Brain microvascular endothelial cell (primary cell): Measurements from ENCODE around the gene DDX46.

Experiments used
- DNase-seq: peaks from one replicate; pipeline ENCODE4 v3.0.0-alpha.2; 2020
- H3K27ac ChIP-seq: fragments of 250-450 bp; sonication (Bioruptor Pico); 2 replicates; pipeline ENCODE4 v1.5.1; 2020; ENCODE audit warnings: mild to moderate bottlenecking, moderate library complexity
- H3K27me3 ChIP-seq: fragments of 250-450 bp; sonication (Bioruptor Pico); replicated peaks from 2 replicates; pipeline ENCODE4 v1.5.1; 2020; ENCODE audit warnings: mild to moderate bottlenecking
- H3K36me3 ChIP-seq: fragments of 250-450 bp; sonication (Bioruptor Pico); replicated peaks from 2 replicates; pipeline ENCODE4 v1.5.1; 2020; ENCODE audit warnings: mild to moderate bottlenecking
- H3K4me3 ChIP-seq: 2 replicates; pipeline ENCODE4 v1.5.1; 2011; ENCODE audit warnings: low read depth, mild to moderate bottlenecking, control low read depth, low read length, moderate library complexity
- in situ Hi-C: cut with HindIII; loops from 2 replicates; pipeline ENCODE4 v1.10.0; 2017; ENCODE audit warnings: low sequenced_read_pairs, low pct_ligation_motif_present
- TF ChIP-seq, protein P1 (sequence below): IDR thresholded peaks from 2 replicates; pipeline ENCODE4 v1.5.1; 2011; ENCODE audit warnings: low read depth, mild to moderate bottlenecking, moderate library complexity, low read length, control low read depth, inconsistent platforms; ENCODE audit errors: missing control alignments

Gene DDX46

DNA sequence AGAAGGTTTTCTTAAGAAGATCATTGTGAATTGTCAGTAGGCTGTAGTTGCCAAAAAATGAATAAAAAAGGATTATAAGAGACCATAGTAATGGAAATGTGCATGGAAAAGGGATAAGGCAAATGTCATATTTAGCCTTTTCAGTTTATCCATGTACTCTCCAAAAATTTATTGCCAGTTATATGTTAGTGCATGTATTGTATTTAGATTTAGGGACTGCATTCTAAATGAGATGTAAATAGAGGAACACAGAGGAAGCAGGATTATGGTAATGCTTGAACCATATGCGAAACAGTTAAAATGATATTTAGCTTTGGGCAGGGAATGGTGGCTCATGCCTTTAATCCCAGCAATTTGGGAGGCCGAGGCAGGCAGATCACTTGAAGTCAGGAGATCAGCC, 33.0 kb downstream of the DDX46 start:
- DNase-seq: no peak
- peaks cover 59% of the 10 kb centered on the region for H3K36me3 ChIP-seq
- TF ChIP-seq, protein P1, sequence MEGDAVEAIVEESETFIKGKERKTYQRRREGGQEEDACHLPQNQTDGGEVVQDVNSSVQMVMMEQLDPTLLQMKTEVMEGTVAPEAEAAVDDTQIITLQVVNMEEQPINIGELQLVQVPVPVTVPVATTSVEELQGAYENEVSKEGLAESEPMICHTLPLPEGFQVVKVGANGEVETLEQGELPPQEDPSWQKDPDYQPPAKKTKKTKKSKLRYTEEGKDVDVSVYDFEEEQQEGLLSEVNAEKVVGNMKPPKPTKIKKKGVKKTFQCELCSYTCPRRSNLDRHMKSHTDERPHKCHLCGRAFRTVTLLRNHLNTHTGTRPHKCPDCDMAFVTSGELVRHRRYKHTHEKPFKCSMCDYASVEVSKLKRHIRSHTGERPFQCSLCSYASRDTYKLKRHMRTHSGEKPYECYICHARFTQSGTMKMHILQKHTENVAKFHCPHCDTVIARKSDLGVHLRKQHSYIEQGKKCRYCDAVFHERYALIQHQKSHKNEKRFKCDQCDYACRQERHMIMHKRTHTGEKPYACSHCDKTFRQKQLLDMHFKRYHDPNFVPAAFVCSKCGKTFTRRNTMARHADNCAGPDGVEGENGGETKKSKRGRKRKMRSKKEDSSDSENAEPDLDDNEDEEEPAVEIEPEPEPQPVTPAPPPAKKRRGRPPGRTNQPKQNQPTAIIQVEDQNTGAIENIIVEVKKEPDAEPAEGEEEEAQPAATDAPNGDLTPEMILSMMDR: no peak
- no peak overlapping the region for H3K4me3 ChIP-seq
- no peaks in the 10 kb centered on the region for H3K27me3 ChIP-seq
- in situ Hi-C loops: no loop called here
- no peak overlapping the region for H3K27ac ChIP-seq

DNA sequence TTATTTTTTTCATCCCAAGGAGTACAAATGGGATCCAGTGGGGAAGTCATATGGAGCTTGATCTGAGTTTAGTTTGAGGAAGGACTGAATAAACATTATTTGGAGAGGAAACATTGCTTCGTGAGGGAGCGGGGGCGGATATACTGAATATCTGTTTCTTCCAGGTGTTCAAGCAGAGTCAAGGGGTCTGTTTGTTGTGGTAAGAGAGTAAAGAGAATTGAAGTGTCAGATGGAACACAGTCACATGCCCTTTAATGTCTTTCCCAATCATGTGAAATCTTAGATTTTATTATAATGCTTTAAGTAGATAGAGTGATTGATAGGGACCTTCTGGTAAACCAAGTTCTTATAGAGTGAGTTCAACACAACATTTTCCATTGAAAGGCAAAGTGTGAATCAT, 33.7 kb downstream of the DDX46 start:
- Histone ChIP-seq H3K27ac (no peak overlapping the region), H3K27me3 (no peaks in the 10 kb centered on the region), H3K4me3 (no peak overlapping the region), H3K36me3 (peaks cover 55% of the 10 kb centered on the region)
- TF ChIP-seq, protein P1: no peak
- DNase-seq: no peak
- in situ Hi-C loops: no loop called here

DNA sequence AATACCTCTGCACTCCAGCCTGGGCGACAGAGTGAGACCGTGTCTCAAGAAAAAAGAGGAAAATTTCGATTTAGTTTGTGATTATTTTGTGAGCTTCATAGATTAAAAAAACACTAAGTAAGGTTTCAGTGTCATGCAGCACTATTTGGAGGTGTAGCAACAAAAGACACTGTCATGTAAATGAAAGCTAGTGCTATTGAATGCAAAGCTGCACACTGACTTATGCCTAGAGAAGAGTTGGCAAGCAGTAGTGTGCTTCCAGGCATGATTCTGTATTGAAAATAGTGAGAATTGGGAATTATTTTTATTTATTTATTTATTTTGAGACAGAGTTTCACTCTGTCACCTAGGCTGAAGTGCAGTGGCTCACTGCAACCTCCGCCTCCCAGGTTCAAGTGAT, 34.5 kb downstream of the DDX46 start:
- TF ChIP-seq, protein P1: no peak
- in situ Hi-C loops: no loop called here
- Histone ChIP-seq H3K27ac (no peak overlapping the region), H3K27me3 (no peaks in the 10 kb centered on the region), H3K4me3 (no peak overlapping the region), H3K36me3 (peaks cover 63% of the 10 kb centered on the region)
- DNase-seq: no peak

DNA sequence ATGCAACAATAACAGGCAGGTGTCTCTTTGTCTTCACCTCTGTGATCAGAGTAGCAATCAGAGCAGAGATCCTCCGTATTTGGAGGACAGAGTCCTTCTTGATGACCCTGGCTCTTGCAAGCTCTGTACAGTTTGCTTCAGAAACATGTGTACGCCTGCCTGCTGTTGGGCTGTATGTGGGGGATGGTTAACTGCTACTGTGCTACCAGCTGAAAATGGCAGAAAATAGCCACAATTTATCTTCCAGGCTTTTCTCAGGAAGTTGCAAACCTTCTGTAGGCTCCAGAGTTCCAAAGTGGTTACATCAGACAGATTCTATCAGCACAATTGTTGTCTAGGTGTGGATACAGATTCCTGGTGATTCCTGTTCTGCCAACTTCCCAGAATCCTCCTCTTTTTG, 35.5 kb downstream of the DDX46 start:
- no peak overlapping the region for H3K27ac ChIP-seq
- in situ Hi-C loops: no loop called here
- H3K4me3 ChIP-seq: no peak overlapping the region
- no peak for DNase-seq
- TF ChIP-seq, protein P1: no peak
- H3K36me3 ChIP-seq: peaks cover 66% of the 10 kb centered on the region
- no peaks in the 10 kb centered on the region for H3K27me3 ChIP-seq

DNA sequence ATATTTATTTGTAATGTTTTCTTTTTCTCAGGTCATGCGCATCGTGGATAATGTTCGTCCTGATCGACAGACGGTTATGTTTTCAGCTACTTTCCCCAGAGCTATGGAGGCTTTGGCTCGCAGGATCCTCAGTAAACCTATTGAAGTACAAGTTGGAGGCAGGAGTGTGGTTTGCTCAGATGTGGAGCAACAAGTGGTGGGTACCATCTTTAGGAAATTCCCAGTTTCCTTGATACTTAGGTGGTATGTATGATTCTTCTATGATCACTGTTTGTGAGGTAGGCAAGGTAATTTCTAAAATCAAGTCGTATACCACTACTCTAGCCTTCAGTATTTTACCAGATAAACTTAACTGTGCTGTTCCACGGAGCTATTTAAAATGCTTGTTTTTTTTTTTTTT, 36.2 kb downstream of the DDX46 start:
- TF ChIP-seq, protein P1: no peak
- H3K36me3 ChIP-seq: peaks cover 64% of the 10 kb centered on the region
- no peak for DNase-seq
- H3K27me3 ChIP-seq: no peaks in the 10 kb centered on the region
- H3K27ac ChIP-seq: no peak overlapping the region
- no peak overlapping the region for H3K4me3 ChIP-seq
- in situ Hi-C loops: no loop called here

DNA sequence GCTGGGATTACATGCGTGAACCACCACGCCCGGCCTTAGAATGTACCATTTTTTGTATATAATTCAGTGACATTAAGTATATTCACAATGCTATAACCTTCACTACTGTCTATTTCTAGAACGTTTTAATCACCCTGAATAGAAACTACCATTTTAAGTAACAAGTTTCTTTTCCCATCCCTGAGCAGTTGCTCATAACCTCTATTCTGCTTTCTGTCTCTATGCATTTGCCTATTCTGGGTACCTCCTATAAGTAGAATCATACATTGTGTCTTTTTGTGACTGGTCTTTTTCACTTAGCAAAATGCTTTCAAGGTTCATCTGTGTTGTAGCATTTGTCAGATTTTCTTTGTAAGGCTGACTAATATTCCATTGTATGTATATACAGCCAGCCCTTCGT, 39.9 kb downstream of the DDX46 start:
- TF ChIP-seq, protein P1: no peak
- H3K4me3 ChIP-seq: no peak overlapping the region
- H3K36me3 ChIP-seq: peaks cover 39% of the 10 kb centered on the region
- no peak for DNase-seq
- H3K27ac ChIP-seq: no peak overlapping the region
- in situ Hi-C loops: no loop called here
- no peaks in the 10 kb centered on the region for H3K27me3 ChIP-seq
